ENCODE results near the gene MPHOSPH8.
"Not testable (repeated sequence)": the region's sequence is repeated elsewhere in the genome, so short reads cannot be mapped to it uniquely, and the experiment has no call there.

MPHOSPH8 gene

GRCh38 chr13:19632915-19633478, 462 bp upstream of the MPHOSPH8 start:
- no peak for DNase-seq

- DNase-seq, result no peak
Measured at GRCh38 chr13:19634256-19634740, 839 bp downstream of the MPHOSPH8 start.

- not testable (repeated sequence) for DNase-seq
Measured at GRCh38 chr13:19635926-19636325, 2.5 kb downstream of the MPHOSPH8 start.

GRCh38 chr13:19643652-19644051, 10.2 kb downstream of the MPHOSPH8 start:
- DNase-seq, result no peak

- DNase-seq, result no peak
Measured at GRCh38 chr13:19645000-19645399, 11.5 kb downstream of the MPHOSPH8 start.

- no peak for DNase-seq
Measured at GRCh38 chr13:19646063-19646462, 12.6 kb downstream of the MPHOSPH8 start.

- no peak for DNase-seq
Measured at GRCh38 chr13:19650742-19651141, 17.3 kb downstream of the MPHOSPH8 start.

GRCh38 chr13:19657872-19658591, 24.6 kb downstream of the MPHOSPH8 start:
- no peak for DNase-seq

- no peak for DNase-seq
Measured at GRCh38 chr13:19658831-19659230, 25.4 kb downstream of the MPHOSPH8 start.

GRCh38 chr13:19661126-19661525, 27.7 kb downstream of the MPHOSPH8 start:
- no peak for DNase-seq

GRCh38 chr13:19661561-19661960, 28.1 kb downstream of the MPHOSPH8 start:
- no peak for DNase-seq

GRCh38 chr13:19663416-19663979, 30.0 kb downstream of the MPHOSPH8 start:
- no peak for DNase-seq

- no peak for DNase-seq
Measured at GRCh38 chr13:19664481-19665230, 31.2 kb downstream of the MPHOSPH8 start.

- no peak for DNase-seq
Measured at GRCh38 chr13:19665427-19665859, 32.0 kb downstream of the MPHOSPH8 start.

GRCh38 chr13:19668778-19669177, 35.3 kb downstream of the MPHOSPH8 start:
- no peak for DNase-seq

GRCh38 chr13:19670147-19670546, 36.7 kb downstream of the MPHOSPH8 start:
- no peak for DNase-seq

- no peak for DNase-seq
Measured at GRCh38 chr13:19672990-19673389, 39.5 kb downstream of the MPHOSPH8 start.

- no peak for DNase-seq
Measured at GRCh38 chr13:19673473-19674430, 40.3 kb downstream of the MPHOSPH8 start.

- no peak for DNase-seq
Measured at GRCh38 chr13:19674898-19675297, 41.4 kb downstream of the MPHOSPH8 start.

- no peak for DNase-seq
Measured at GRCh38 chr13:19676168-19676567, 42.7 kb downstream of the MPHOSPH8 start.

GRCh38 chr13:19680751-19681150, 47.3 kb downstream of the MPHOSPH8 start:
- no peak for DNase-seq

- no peak for DNase-seq
Measured at GRCh38 chr13:19681517-19681916, 48.1 kb downstream of the MPHOSPH8 start.
